Kidney capillary endothelial cell (primary cell): ENCODE results near the gene JPH3.
A peak's percentile ranks its signal among the peaks of the same experiment; 100 is the strongest.
"Not testable (repeated sequence)": the region's sequence is repeated elsewhere in the genome, so short reads cannot be mapped to it uniquely, and the experiment has no call there.

ENCODE experiments used
- DNase-seq: peaks from one replicate; pipeline ENCODE4 v3.0.0-alpha.2; 2018; ENCODE audit warnings: low spot score

JPH3 gene

GRCh38 chr16:87575027-87575804 lies 27.1 kb upstream of the JPH3 start:
- DNase-seq = no peak

GRCh38 chr16:87576171-87576570 lies 26.1 kb upstream of the JPH3 start:
- DNase-seq = no peak

- not testable (repeated sequence) for DNase-seq
These were observed 24.0 kb upstream of the JPH3 start for GRCh38 chr16:87578142-87578930.

- DNase-seq = no peak
These were observed 22.6 kb upstream of the JPH3 start for GRCh38 chr16:87579691-87580090.

- DNase-seq = no peak
These were observed 21.4 kb upstream of the JPH3 start for GRCh38 chr16:87580855-87581261.

GRCh38 chr16:87581857-87582215 lies 20.5 kb upstream of the JPH3 start:
- peak; percentile 93 for DNase-seq

- no peak for DNase-seq
These were observed 19.9 kb upstream of the JPH3 start for GRCh38 chr16:87582216-87582965.

GRCh38 chr16:87582966-87583325 lies 19.4 kb upstream of the JPH3 start:
- DNase-seq = no peak

GRCh38 chr16:87583453-87584131 lies 18.7 kb upstream of the JPH3 start:
- DNase-seq = no peak

GRCh38 chr16:87584271-87584670 lies 18.0 kb upstream of the JPH3 start:
- no peak for DNase-seq

- no peak for DNase-seq
These were observed 17.3 kb upstream of the JPH3 start for GRCh38 chr16:87584975-87585374.

- no peak for DNase-seq
These were observed 16.7 kb upstream of the JPH3 start for GRCh38 chr16:87585442-87586200.

GRCh38 chr16:87586201-87586782 lies 16.0 kb upstream of the JPH3 start:
- no peak for DNase-seq

GRCh38 chr16:87587636-87588035 lies 14.7 kb upstream of the JPH3 start:
- no peak for DNase-seq

- DNase-seq = no peak
These were observed 10.1 kb upstream of the JPH3 start for GRCh38 chr16:87592018-87592712.

- DNase-seq = no peak
These were observed 8.5 kb upstream of the JPH3 start for GRCh38 chr16:87593710-87594258.

- DNase-seq = no peak
These were observed 6.6 kb upstream of the JPH3 start for GRCh38 chr16:87595712-87596111.

- DNase-seq = no peak
These were observed 4.9 kb upstream of the JPH3 start for GRCh38 chr16:87597324-87597830.

GRCh38 chr16:87598431-87598830 lies 3.9 kb upstream of the JPH3 start:
- no peak for DNase-seq

GRCh38 chr16:87600246-87600645 lies 2.1 kb upstream of the JPH3 start:
- DNase-seq = no peak
